Endometrial microvascular endothelial cells (primary cell): Measurements from ENCODE around the gene DBN1. TPM values are rescaled to one million over a fixed set of nuclear protein-coding genes. Genes with fewer than 3 reads are reported as not detected.

Source experiments
- in situ Hi-C: cut with HindIII; loops from 2 replicates; pipeline ENCODE4 v1.10.0; 2017; ENCODE audit warnings: low sequenced_read_pairs, low pct_unique_long_range_greater_than_20kb; ENCODE audit errors: inconsistent ontology term
- total RNA-seq: library from RNA; depleted of rRNA; stranded (reverse); fragments of >200 nt; gene quantifications from one replicate; pipeline ENCODE4 v1.2.3, GENCODE V29; 2015; ENCODE audit errors: inconsistent ontology term

DBN1 gene
- total RNA-seq, 1 donor from 2014 or later: 286 TPM

DNA sequence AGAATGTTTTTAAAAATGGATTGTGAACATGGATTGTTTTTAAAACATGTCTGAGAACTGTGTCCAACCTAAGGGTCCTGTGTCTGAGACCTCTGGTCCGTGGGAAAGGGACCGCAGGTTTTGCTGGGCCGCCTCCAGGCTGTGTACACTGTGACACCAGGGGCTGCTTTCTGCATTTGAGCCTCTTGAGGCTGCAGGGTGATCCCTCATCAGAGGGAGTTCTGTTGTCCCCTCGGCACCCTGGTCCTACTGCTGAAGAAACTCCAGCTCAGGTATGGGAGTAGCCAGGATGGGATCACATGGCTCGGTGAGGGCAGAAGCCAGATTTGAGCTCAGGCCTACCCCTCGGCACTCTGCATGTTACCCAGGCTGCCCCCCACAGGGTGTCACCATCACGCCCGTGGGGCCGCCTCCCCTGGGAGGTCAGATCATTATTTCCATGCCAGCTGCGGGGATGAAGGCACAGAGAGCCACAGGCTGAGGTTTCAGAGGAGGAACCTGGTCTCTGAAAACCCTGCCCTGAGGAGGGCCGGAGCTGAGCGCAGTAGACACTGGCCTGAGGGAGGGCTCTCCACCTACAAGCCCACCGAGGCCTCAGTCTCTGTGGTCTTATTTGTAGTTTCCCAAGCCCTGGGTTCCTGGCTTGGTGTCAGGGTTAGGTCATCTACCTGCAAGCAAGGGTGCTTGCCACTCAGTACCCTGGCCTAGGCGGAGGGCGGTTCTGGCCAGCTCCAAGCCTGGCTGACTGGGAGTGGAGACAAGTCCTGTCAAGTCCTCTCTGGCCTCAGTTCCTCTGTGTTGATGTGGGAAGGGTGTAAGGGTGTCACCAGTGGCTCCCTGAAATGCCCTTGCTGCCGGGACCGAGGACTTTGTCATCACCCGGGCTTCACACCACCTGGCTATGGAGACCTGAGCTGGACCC lies 24.0 kb downstream of the DBN1 start:
- in situ Hi-C loops: loop anchor here (10.0 kb wide), 1 partner anchor 125 kb away; no protein-coding TSS in a partner anchor

- in situ Hi-C loops: loop anchor here (10.0 kb wide), 1 partner anchor 124 kb away; no protein-coding TSS in a partner anchor
Measured at GRCh38 chr5:177448244-177448950, 25.0 kb downstream of the DBN1 start.

GRCh38 chr5:177447611-177448243 lies 25.7 kb downstream of the DBN1 start:
- in situ Hi-C loops: loop anchor here (10.0 kb wide), 1 partner anchor 123 kb away; no protein-coding TSS in a partner anchor

- in situ Hi-C loops: loop anchor here (10.0 kb wide), 1 partner anchor 122 kb away; no protein-coding TSS in a partner anchor
Measured at GRCh38 chr5:177447066-177447610, 26.3 kb downstream of the DBN1 start.

DNA sequence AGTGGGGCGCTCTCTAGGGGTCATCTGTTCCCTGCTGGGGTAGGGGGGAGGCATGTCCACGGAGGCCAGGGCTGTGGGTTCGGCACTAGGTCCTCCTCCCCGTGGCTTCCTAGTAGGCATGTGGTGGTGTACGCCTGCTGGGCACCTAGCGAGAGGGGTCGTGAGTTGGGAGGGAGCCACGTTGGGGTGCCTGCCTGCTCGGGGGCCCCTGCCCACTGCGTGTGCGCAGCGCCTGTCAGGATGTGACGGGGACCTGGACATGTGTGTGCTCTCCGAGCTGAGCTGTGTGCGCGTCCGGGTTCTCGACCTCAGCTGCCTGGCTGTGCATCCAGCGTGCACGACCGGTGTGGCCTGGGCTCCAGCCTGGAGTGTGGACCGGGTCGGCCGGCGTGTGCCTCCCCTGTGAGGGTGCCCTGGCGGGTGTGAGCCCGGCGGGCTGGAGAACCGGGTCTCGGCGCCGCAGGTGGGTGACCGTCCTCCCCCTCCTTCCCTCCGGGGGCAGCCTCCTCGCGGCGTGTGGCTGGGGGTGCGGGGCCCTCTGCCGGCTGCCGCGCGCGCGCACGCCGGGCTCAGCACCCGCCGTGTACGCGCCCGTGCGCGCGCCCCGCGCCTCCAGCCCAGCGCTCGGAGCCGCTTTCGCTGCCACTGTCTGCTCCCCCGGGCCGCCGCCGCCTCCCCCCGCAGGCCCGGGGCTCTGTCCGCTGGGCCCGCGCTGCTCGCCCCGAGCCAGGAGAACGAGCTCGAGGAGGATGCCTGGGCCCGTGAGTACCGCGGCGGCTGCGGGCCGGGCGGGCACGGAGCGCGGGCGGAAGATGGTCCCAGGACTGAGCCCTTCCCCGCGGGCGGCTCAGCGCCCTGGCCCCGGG lies 27.0 kb downstream of the DBN1 start, which contains the start of gene PRR7:
Gene PRR7, plus strand, starts transcription at position 615 of the 866 bp plus-strand sequence. CDS start 8,254 bp downstream, outside the sequence.
- in situ Hi-C loops: loop anchor here (10.0 kb wide), 1 partner anchor 122 kb away; no protein-coding TSS in a partner anchor

DNA sequence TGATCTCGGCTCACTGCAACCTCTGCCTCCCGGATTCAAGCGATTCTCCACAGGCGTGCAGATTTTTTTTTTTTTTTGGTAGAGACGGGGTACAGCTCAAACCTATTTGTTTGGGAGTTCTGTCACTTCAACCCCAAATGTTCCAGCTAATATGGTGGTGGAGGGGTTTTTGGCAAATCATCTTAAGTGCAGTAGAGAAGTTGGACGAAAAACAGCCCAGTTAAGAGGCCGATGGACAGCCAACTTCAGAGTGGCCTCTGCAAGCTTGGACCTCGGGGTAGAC lies 27.6 kb downstream of the DBN1 start:
- in situ Hi-C loops: loop anchor here (10.0 kb wide), 1 partner anchor 121 kb away; no protein-coding TSS in a partner anchor

- in situ Hi-C loops: loop anchor here (10.0 kb wide), 1 partner anchor 120 kb away; no protein-coding TSS in a partner anchor
Measured at GRCh38 chr5:177445052-177445916, 28.1 kb downstream of the DBN1 start.

- in situ Hi-C loops: loop anchor here (10.0 kb wide), 1 partner anchor 120 kb away; no protein-coding TSS in a partner anchor
Measured at GRCh38 chr5:177444106-177445051, 29.1 kb downstream of the DBN1 start.

- in situ Hi-C loops: loop anchor here (10.0 kb wide), 1 partner anchor 119 kb away; no protein-coding TSS in a partner anchor
Measured at GRCh38 chr5:177443144-177443983, 30.1 kb downstream of the DBN1 start.

DNA sequence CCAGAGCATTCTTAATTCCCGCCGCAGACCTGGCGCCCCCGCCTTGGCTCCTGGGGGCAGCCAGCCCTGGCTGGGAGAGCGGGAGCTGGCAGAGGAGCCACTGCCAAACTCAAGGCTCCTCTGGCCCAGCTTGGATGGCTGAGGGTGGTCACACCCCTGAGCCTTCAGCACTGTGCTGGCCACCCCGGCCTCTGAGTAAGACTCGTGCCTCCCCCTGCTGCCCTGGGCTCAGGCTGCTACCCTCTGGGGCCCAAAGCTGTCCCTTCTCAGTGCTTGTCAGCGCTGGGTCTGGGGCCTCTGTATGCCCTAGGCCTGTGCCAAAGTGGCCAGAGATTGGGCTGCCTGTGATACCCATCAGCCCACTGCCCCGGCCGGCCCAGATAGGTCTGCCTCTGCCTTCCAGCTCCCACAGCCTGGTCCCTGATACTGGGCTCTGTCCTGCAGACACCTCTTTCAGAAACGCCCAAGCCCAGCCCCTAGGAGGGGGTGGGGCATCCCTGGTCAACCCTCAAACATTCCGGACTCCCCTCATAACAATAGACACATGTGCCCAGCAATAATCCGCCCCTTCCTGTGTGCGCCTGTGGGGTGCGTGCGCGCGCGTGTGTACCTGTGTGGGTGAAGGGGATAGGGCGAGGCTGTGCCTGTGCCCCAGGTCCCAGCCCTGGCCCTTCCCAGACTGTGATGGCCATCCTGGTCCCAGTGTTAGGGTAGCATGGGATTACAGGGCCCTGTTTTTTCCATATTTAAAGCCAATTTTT lies 31.2 kb downstream of the DBN1 start:
- in situ Hi-C loops: loop anchor here (10.0 kb wide), 1 partner anchor 117 kb away; no protein-coding TSS in a partner anchor

- in situ Hi-C loops: loop anchor here (10.0 kb wide), 1 partner anchor 116 kb away; no protein-coding TSS in a partner anchor
Measured at GRCh38 chr5:177440990-177441780, 32.2 kb downstream of the DBN1 start.

- in situ Hi-C loops: loop anchor here (10.0 kb wide), 1 partner anchor 116 kb away; no protein-coding TSS in a partner anchor
Measured at GRCh38 chr5:177440211-177440989, 33.0 kb downstream of the DBN1 start.
